Right atrium auricular region (tissue), 2 donors: Measurements from ENCODE around the gene TUSC1. TPM values are rescaled to one million over a fixed set of nuclear protein-coding genes. Genes with fewer than 3 reads are reported as not detected.

Source experiments
- DNase-seq: peaks from one replicate; pipeline ENCODE4 v3.0.0-alpha.2; 2019; ENCODE audit warnings: low spot score
- H3K27ac ChIP-seq, 2 donors: fragments of 200-600 bp; sonication (generic); 1 replicate in 1 of 2; 2 replicates in 1 of 2; pipeline ENCODE4 v1.5.1; 2016 to 2019
- H3K27me3 ChIP-seq, 2 donors: fragments of 200-600 bp; sonication (generic); one replicate each; pipeline versions ENCODE4 v1.5.1 to v1.6.0; 2017 to 2019
- H3K36me3 ChIP-seq: fragments of 200-600 bp; sonication (generic); one replicate; pipeline ENCODE4 v1.5.1; 2016
- H3K4me1 ChIP-seq, 2 donors: fragments of 200-600 bp; sonication (generic); one replicate each; pipeline versions ENCODE4 v1.5.1 to v1.6.0; 2017 to 2019
- H3K4me3 ChIP-seq, 2 donors: fragments of 200-600 bp; sonication (generic); 1 replicate in 1 of 2; 2 replicates in 1 of 2; pipeline ENCODE4 v1.5.1; 2017 to 2019; ENCODE audit warnings: mild to moderate bottlenecking in 1 of 2, moderate library complexity in 1 of 2
- H3K9me3 ChIP-seq, 2 donors: fragments of 200-600 bp; sonication (generic); one replicate each; pipeline ENCODE4 v1.5.1; 2019
- total RNA-seq, 2 donors: library from RNA; depleted of rRNA; stranded (reverse); fragments of >200 nt; gene quantifications; one replicate each; pipeline ENCODE4 v1.1.0, GENCODE V29; 2016
- TF ChIP-seq, protein P1 (sequence below), 2 donors: fragments of 200-600 bp; sonication (generic); IDR thresholded peaks; one replicate each; pipeline ENCODE4 v1.5.1; 2019; ENCODE audit warnings: antibody characterized with exemption in 2 of 2

The TUSC1 gene
- total RNA-seq, 2 donors from 2014 or later: 15.4 to 22.7 TPM

DNA sequence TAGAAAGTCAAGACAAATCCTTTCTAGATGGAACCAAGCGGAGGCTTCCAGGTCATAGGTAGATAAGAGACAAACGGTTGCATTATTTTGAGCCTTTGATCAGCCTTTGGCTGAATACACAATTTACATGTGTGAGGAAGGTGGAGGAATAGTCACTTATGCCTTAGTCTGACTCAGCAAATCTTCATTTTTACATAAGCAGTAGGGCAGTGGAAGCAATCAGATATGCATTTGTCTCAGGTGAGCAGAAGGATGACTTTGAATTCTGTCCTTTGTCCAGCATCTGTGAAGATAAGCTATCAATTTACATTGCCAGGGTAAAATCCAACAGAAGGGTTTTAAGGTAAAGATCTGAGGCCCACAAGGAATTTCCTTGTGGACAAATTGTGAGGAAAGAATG lies 23.8 kb downstream of the TUSC1 start:
- Histone ChIP-seq H3K27ac (no peak overlapping the region), H3K4me3 (no peak overlapping the region), H3K36me3 (no peaks in the 10 kb centered on the region), H3K9me3 (no peaks in the 10 kb centered on the region), H3K27me3 (no peaks in the 10 kb centered on the region), H3K4me1 (no peaks in the 10 kb centered on the region)
- TF ChIP-seq, protein P1, sequence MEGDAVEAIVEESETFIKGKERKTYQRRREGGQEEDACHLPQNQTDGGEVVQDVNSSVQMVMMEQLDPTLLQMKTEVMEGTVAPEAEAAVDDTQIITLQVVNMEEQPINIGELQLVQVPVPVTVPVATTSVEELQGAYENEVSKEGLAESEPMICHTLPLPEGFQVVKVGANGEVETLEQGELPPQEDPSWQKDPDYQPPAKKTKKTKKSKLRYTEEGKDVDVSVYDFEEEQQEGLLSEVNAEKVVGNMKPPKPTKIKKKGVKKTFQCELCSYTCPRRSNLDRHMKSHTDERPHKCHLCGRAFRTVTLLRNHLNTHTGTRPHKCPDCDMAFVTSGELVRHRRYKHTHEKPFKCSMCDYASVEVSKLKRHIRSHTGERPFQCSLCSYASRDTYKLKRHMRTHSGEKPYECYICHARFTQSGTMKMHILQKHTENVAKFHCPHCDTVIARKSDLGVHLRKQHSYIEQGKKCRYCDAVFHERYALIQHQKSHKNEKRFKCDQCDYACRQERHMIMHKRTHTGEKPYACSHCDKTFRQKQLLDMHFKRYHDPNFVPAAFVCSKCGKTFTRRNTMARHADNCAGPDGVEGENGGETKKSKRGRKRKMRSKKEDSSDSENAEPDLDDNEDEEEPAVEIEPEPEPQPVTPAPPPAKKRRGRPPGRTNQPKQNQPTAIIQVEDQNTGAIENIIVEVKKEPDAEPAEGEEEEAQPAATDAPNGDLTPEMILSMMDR (IDR thresholded peaks at IDR 0.05): no peak
- DNase-seq: no peak

- no peaks in the 10 kb centered on the region for H3K27me3 ChIP-seq
- H3K9me3 ChIP-seq: no peaks in the 10 kb centered on the region
- H3K4me3 ChIP-seq: no peak overlapping the region
- H3K27ac ChIP-seq: no peak overlapping the region
- H3K36me3 ChIP-seq: no peaks in the 10 kb centered on the region
- TF ChIP-seq, protein P1 (IDR thresholded peaks at IDR 0.05): no peak
- H3K4me1 ChIP-seq: no peaks in the 10 kb centered on the region
- no peak for DNase-seq
Measured at GRCh38 chr9:25648116-25648515, 30.1 kb downstream of the TUSC1 start.

DNA sequence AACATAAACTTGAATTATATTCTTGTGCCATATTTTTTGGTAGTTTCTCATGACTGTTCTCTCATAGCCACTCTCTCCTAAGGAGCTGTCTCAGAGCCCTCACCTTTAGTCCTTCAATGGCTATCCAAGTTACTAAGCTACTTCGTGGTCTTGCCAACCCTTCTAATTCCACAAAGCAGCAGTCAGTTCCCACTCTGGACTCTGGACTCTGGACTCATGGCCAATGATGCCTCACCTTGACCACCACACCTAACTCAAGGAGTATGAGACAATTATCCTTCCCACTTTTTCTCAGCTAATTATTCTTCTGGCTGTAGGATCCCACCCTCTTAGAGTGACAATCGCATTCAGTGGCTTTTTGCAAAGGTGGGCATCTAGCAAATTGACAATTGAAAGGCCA lies 42.2 kb downstream of the TUSC1 start:
- DNase-seq: no peak
- TF ChIP-seq, protein P1 (IDR thresholded peaks at IDR 0.05): no peak
- no peak overlapping the region for H3K4me3 ChIP-seq
- no peaks in the 10 kb centered on the region for H3K9me3 ChIP-seq
- H3K27me3 ChIP-seq: no peaks in the 10 kb centered on the region
- no peak overlapping the region for H3K27ac ChIP-seq
- H3K4me1 ChIP-seq: no peaks in the 10 kb centered on the region
- no peaks in the 10 kb centered on the region for H3K36me3 ChIP-seq

- TF ChIP-seq, protein P1 (IDR thresholded peaks at IDR 0.05): no peak
- Histone ChIP-seq H3K27me3 (no peaks in the 10 kb centered on the region), H3K4me1 (no peaks in the 10 kb centered on the region), H3K36me3 (no peaks in the 10 kb centered on the region), H3K4me3 (no peak overlapping the region), H3K9me3 (no peaks in the 10 kb centered on the region), H3K27ac (no peak overlapping the region)
- no peak for DNase-seq
Measured at GRCh38 chr9:25629231-25629630, 49.0 kb downstream of the TUSC1 start.
